GM12878 (cell line): ENCODE data around the gene MAD2L2. TPM values are rescaled to one million over a fixed set of nuclear protein-coding genes. Genes with fewer than 3 reads are reported as not detected.

Experiments used
- ATAC-seq: fragments of 200-7000 bp; cut with Tn5 transposase; 3 replicates; pipeline ENCODE4 v1.9.1; 2020; ENCODE audit warnings: mild to moderate bottlenecking, moderate library complexity
- BruUV-seq: library from RNA; stranded (reverse); fragments of 400-500 nt; replicated peaks from 2 replicates; lab custom pipeline; 2021; lab: Mats Ljungman, UMichigan
- CTCF ChIA-PET: fragments of 300-600 bp; sonication (Branson Sonifier 250); formaldehyde crosslinking; extraction: SDS; loops from one replicate; lab custom pipeline; 2021; ENCODE audit warnings: inconsistent platforms; lab: Yijun Ruan, JAX
- POLR2A ChIA-PET: fragments of 350-600 bp; formaldehyde crosslinking; extraction: SDS; loops from one replicate; lab custom pipeline; 2021; ENCODE audit warnings: inconsistent platforms; lab: Charles Lee
- RAD21 ChIA-PET: fragments of 300-600 bp; sonication (Branson Sonifier 250); formaldehyde crosslinking; loops from one replicate; lab custom pipeline; 2023; ENCODE audit warnings: antibody characterized with exemption; ENCODE audit not compliant: unreplicated experiment; lab: Charles Lee
- SMC1A ChIA-PET: fragments of 300-600 bp; sonication (Branson Sonifier 250); formaldehyde crosslinking; loops from one replicate; lab custom pipeline; 2023; ENCODE audit not compliant: unreplicated experiment, uncharacterized antibody; lab: Charles Lee
- DNase-seq: peaks from one replicate; pipeline ENCODE4 v3.0.0-alpha.2; 2011; ENCODE audit warnings: low read depth, low spot score
- FAIRE-seq: peaks from 3 replicates; lab custom pipeline; 2011; peaks lifted over from hg19 to GRCh38; lab: Jason Lieb, UNC
- H2AFZ ChIP-seq: 2 replicates; pipeline ENCODE4 v1.6.0; 2011; ENCODE audit warnings: low read depth, low read length, control low read depth; ENCODE audit not compliant: control insufficient read depth
- H3K27ac ChIP-seq: 2 replicates; pipeline ENCODE4 v1.5.1; 2011; ENCODE audit warnings: control low read depth; ENCODE audit not compliant: control insufficient read depth, insufficient read depth
- H3K27me3 ChIP-seq, 2 experiments: replicated peaks in 1 of 2; 2 replicates each; pipeline versions ENCODE4 v1.6.0 to v1.6.1; 2011; ENCODE audit warnings: low read length in 1 of 2; ENCODE audit not compliant: control insufficient read depth in 2 of 2, insufficient read depth in 2 of 2
- H3K36me3 ChIP-seq, 2 experiments: 2 replicates each; pipeline ENCODE4 v1.5.1; 2011; ENCODE audit warnings: low read length in 1 of 2; ENCODE audit not compliant: control insufficient read depth in 2 of 2, insufficient read depth in 2 of 2
- H3K4me1 ChIP-seq: 2 replicates; pipeline ENCODE4 v1.6.1; 2011; ENCODE audit warnings: mild to moderate bottlenecking, low read length, moderate library complexity, mixed read lengths; ENCODE audit not compliant: control insufficient read depth, insufficient read depth
- H3K4me2 ChIP-seq: 2 replicates; pipeline ENCODE4 v1.6.0; 2011; ENCODE audit warnings: control low read depth; ENCODE audit not compliant: control insufficient read depth, insufficient read depth
- H3K4me3 ChIP-seq: fragments of 200-600 bp; sonication (generic); 2 replicates; pipeline ENCODE4 v1.5.1; 2016
- H3K79me2 ChIP-seq: 2 replicates; pipeline ENCODE4 v1.6.0; 2011; ENCODE audit warnings: low read length; ENCODE audit not compliant: control insufficient read depth, insufficient read depth
- H3K9ac ChIP-seq: 2 replicates; pipeline ENCODE4 v1.8.0; 2011; ENCODE audit warnings: low read length, control low read depth, mixed read lengths; ENCODE audit not compliant: control insufficient read depth, insufficient read depth
- H3K9me3 ChIP-seq: replicated peaks from 3 replicates; pipeline ENCODE4 v1.5.1; 2011; ENCODE audit warnings: mild to moderate bottlenecking, low read length; ENCODE audit not compliant: control insufficient read depth, insufficient read depth
- H4K20me1 ChIP-seq: 2 replicates; pipeline ENCODE4 v1.6.0; 2011; ENCODE audit not compliant: control insufficient read depth, insufficient read depth
- ELK1 ChIP-seq: IDR thresholded peaks from 2 replicates; pipeline ENCODE4 v1.6.1; 2012; ENCODE audit warnings: low read depth, low read length, improper control_type of control experiment
- HCFC1 ChIP-seq: fragments of 150-350 bp; IDR thresholded peaks from 2 replicates; pipeline ENCODE4 v1.6.1; 2014; ENCODE audit warnings: low read length
- MTA2 ChIP-seq: fragments of 450-650 bp; IDR thresholded peaks from 2 replicates; pipeline ENCODE4 v1.6.1; 2016; ENCODE audit warnings: low read depth, mild to moderate bottlenecking, moderate library complexity
- POLR2A ChIP-seq: IDR thresholded peaks from 2 replicates; pipeline ENCODE4 v1.6.1; 2011; ENCODE audit warnings: low read depth, mild to moderate bottlenecking, low read length
- RFX5 ChIP-seq: IDR thresholded peaks from 2 replicates; pipeline ENCODE4 v1.6.1; 2011; ENCODE audit warnings: low read depth, low read length, improper control_type of control experiment
- ZBED1 ChIP-seq: IDR thresholded peaks from 2 replicates; pipeline ENCODE4 v1.6.1; 2016; ENCODE audit warnings: borderline replicate concordance
- WGBS: methylation state at CpG from one replicate; pipeline ENCODE4 v1.1.6; 2016; ENCODE audit warnings: low lambda C conversion rate; ENCODE audit not compliant: insufficient replicate concordance, insufficient coverage; ENCODE audit errors: missing lambda C conversion rate; 5-methylcytosine and 5-hydroxymethylcytosine counted together
- in situ Hi-C: fragments of 300-500 bp; cut with MboI; formaldehyde crosslinking; loops from 9 replicates; pipeline ENCODE4 v1.14.3; 2018; ENCODE audit warnings: mixed read lengths
- intact Hi-C: fragments of 100-400 bp; cut with micrococcal nuclease; formaldehyde crosslinking; loops from one replicate; pipeline ENCODE4 v1.14.2; 2022; ENCODE audit not compliant: unreplicated experiment
- polyA plus RNA-seq, 11 experiments: library from polyadenylated mRNA; depleted of rRNA in 4 of 11; unstranded in 6 of 11; stranded (reverse) in 5 of 11; fragments of >200 nt; fragmentation: Nextera tagmentation in 4 of 11; fragmentation: Illumina TruSeq in 1 of 11; extraction: Ambion mirVana in 4 of 11; extraction: Trizol in 1 of 11; gene quantifications; 1 replicate in 1 of 11; 2 replicates in 10 of 11; pipeline versions ENCODE4 v1.2.1 to v1.2.3, GENCODE V29; 2011 to 2016; ENCODE audit warnings: inconsistent platforms in 2 of 11, missing spikeins in 2 of 11, low read depth in 1 of 11
- total RNA-seq, 4 experiments: library from RNA; depleted of rRNA in 3 of 4; stranded (reverse); fragments of >200 nt in 3 of 4; fragmentation: Illumina TruSeq in 1 of 4; extraction: Trizol in 1 of 4; gene quantifications; 2 replicates each; pipeline versions ENCODE4 v1.2.1 to v1.2.3, GENCODE V29; 2013 to 2021

Gene MAD2L2
- total and polyA plus RNA-seq, 10 of the 15 experiments (the other 5 are each of a cell fraction or from before 2014, with no cell fraction given) = 3.5 to 95.0 (median 53.2) TPM

GRCh38 chr1:11674488-11674887, 6.5 kb downstream of the MAD2L2 start:
- POLR2A ChIA-PET = no interaction called here
- Histone ChIP-seq H3K9me3 (no peaks in the 10 kb centered on the region), H4K20me1 (no peaks in the 10 kb centered on the region), H3K4me2 (no peak overlapping the region), H3K36me3 (peaks cover 2 to 12% of the 10 kb centered on the region in 2 experiments; a peak in 3 of 4 replicates), H3K27me3 (no peaks in the 10 kb centered on the region), H3K9ac (no peak overlapping the region), H3K4me3 (no peak overlapping the region), H3K4me1 (peaks cover 4% of the 10 kb centered on the region), H3K27ac (no peak overlapping the region), H3K79me2 (no peaks in the 10 kb centered on the region), H2AFZ (no peak overlapping the region)
- BruUV-seq = no TSS peak
- CTCF ChIA-PET = interaction anchor here (0.6 to 1.9 kb wide), 4 partner anchors 9 to 293 kb away, joined by 3 to 6 read pairs (median 4); partner anchors contain the start of gene FBXO6
- RAD21 ChIA-PET = no interaction called here
- in situ Hi-C loops = no loop called here
- intact Hi-C loops = no loop called here
- no peak for TF ChIP-seq RFX5
- no peak for TF ChIP-seq MTA2
- TF ChIP-seq HCFC1 = no peak
- TF ChIP-seq ZBED1 = no peak
- TF ChIP-seq ELK1 = no peak
- peak; percentile 13; the same call in 1 of the 2 replicates for TF ChIP-seq POLR2A
- WGBS = 89% methylated on average over 14 of the region's 14 CpGs
- SMC1A ChIA-PET = no interaction called here
- ATAC-seq (no peak), FAIRE-seq (no peak), DNase-seq (no peak)
